ENCODE measurements around the gene CNTNAP5. TPM values are rescaled to one million over a fixed set of nuclear protein-coding genes. Genes with fewer than 3 reads are reported as not detected.

Gene CNTNAP5
- total RNA-seq, 4 donors from 2014 or later: not detected

- DNase-seq (ENCODE audit: low spot score in 2 of 2): no peak
- no peaks in the 10 kb centered on the region for H3K36me3 ChIP-seq
Measured at GRCh38 chr2:124915567-124915966, 890.5 kb downstream of the CNTNAP5 start.

GRCh38 chr2:124919296-124919695, 894.2 kb downstream of the CNTNAP5 start:
- 89% methylated on average over 2 of the region's 2 CpGs for WGBS
- no peaks in the 10 kb centered on the region for H3K4me1 ChIP-seq
- H3K9me3 ChIP-seq: no peaks in the 10 kb centered on the region
- no peaks in the 10 kb centered on the region for H3K27me3 ChIP-seq
- TF ChIP-seq EP300 (IDR thresholded peaks at IDR 0.05) (no peak), POLR2A (IDR thresholded peaks at IDR 0.05) (no peak), CTCF (IDR thresholded peaks at IDR 0.05) (no peak), POLR2AphosphoS5 (IDR thresholded peaks at IDR 0.05) (no peak)
- H3K4me3 ChIP-seq: no peak overlapping the region
- no peak overlapping the region for H3K27ac ChIP-seq
- no peaks in the 10 kb centered on the region for H3K36me3 ChIP-seq
- DNase-seq (ENCODE audit: low spot score in 2 of 2): no peak

More at GRCh38 chr2:124915567-124915966, 890.5 kb downstream of the CNTNAP5 start:
- Histone ChIP-seq H3K4me3 (no peak overlapping the region), H3K9me3 (no peaks in the 10 kb centered on the region), H3K27ac (no peak overlapping the region), H3K27me3 (no peaks in the 10 kb centered on the region), H3K4me1 (no peaks in the 10 kb centered on the region)
- WGBS: 92% methylated on average over 1 of the region's 1 CpG
- no peak for TF ChIP-seq CTCF (IDR thresholded peaks at IDR 0.05)
- TF ChIP-seq POLR2A (IDR thresholded peaks at IDR 0.05): no peak
- TF ChIP-seq POLR2AphosphoS5 (IDR thresholded peaks at IDR 0.05): no peak
- TF ChIP-seq EP300 (IDR thresholded peaks at IDR 0.05): no peak

- H3K9me3 ChIP-seq: no peaks in the 10 kb centered on the region
- H3K27ac ChIP-seq: no peak overlapping the region
- TF ChIP-seq POLR2AphosphoS5 (IDR thresholded peaks at IDR 0.05) (no peak), POLR2A (IDR thresholded peaks at IDR 0.05) (no peak), CTCF (IDR thresholded peaks at IDR 0.05) (no peak), EP300 (IDR thresholded peaks at IDR 0.05) (no peak)
- no peaks in the 10 kb centered on the region for H3K27me3 ChIP-seq
- DNase-seq (ENCODE audit: low spot score in 2 of 2): no peak
- 88% methylated on average over 1 of the region's 1 CpG for WGBS
- H3K4me1 ChIP-seq: no peaks in the 10 kb centered on the region
- no peak overlapping the region for H3K4me3 ChIP-seq
- H3K36me3 ChIP-seq: no peaks in the 10 kb centered on the region
Measured at GRCh38 chr2:124920448-124920847, 895.4 kb downstream of the CNTNAP5 start.

GRCh38 chr2:124921191-124921590, 896.1 kb downstream of the CNTNAP5 start:
- H3K36me3 ChIP-seq: no peaks in the 10 kb centered on the region
- TF ChIP-seq CTCF (IDR thresholded peaks at IDR 0.05) (no peak), EP300 (IDR thresholded peaks at IDR 0.05) (no peak), POLR2A (IDR thresholded peaks at IDR 0.05) (no peak), POLR2AphosphoS5 (IDR thresholded peaks at IDR 0.05) (no peak)
- 84% methylated on average over 5 of the region's 5 CpGs for WGBS
- no peaks in the 10 kb centered on the region for H3K4me1 ChIP-seq
- H3K27me3 ChIP-seq: no peaks in the 10 kb centered on the region
- no peak overlapping the region for H3K27ac ChIP-seq
- no peak for DNase-seq (ENCODE audit: low spot score in 2 of 2)
- no peaks in the 10 kb centered on the region for H3K9me3 ChIP-seq
- H3K4me3 ChIP-seq: no peak overlapping the region

- H3K27me3 ChIP-seq: no peaks in the 10 kb centered on the region
- no peaks in the 10 kb centered on the region for H3K4me1 ChIP-seq
- no peak for DNase-seq (ENCODE audit: low spot score in 2 of 2)
- no peak overlapping the region for H3K4me3 ChIP-seq
- no peak overlapping the region for H3K27ac ChIP-seq
- WGBS: 89% methylated on average over 3 of the region's 3 CpGs
- H3K9me3 ChIP-seq: no peaks in the 10 kb centered on the region
- TF ChIP-seq POLR2A (IDR thresholded peaks at IDR 0.05): no peak
- no peak for TF ChIP-seq EP300 (IDR thresholded peaks at IDR 0.05)
- no peak for TF ChIP-seq POLR2AphosphoS5 (IDR thresholded peaks at IDR 0.05)
- no peak for TF ChIP-seq CTCF (IDR thresholded peaks at IDR 0.05)
- H3K36me3 ChIP-seq: no peaks in the 10 kb centered on the region
Measured at GRCh38 chr2:124923097-124923496, 898.0 kb downstream of the CNTNAP5 start.
